WTC11 (cell line): ENCODE results near the gene CALHM4.

Experiments used
- CTCF ChIP-seq: fragments of 200-600 bp; IDR thresholded peaks from 2 replicates; pipeline ENCODE4 v1.8.0; 2022; ENCODE audit warnings: antibody characterized with exemption
- IRF2 ChIP-seq: sonication (generic); formaldehyde crosslinking; IDR thresholded peaks from 2 replicates; pipeline ENCODE4 v1.8.0; 2022; ENCODE audit warnings: low read depth, missing genetic modification reagents, borderline replicate concordance
- JUN ChIP-seq: sonication (generic); formaldehyde crosslinking; IDR thresholded peaks from 2 replicates; pipeline ENCODE4 v1.8.0; 2023; ENCODE audit warnings: mild to moderate bottlenecking, missing genetic modification reagents
- MYBL2 ChIP-seq: sonication (generic); formaldehyde crosslinking; IDR thresholded peaks from 2 replicates; pipeline ENCODE4 v1.8.1; 2023; ENCODE audit warnings: mild to moderate bottlenecking, moderate library complexity, missing genetic modification reagents

- TF ChIP-seq CTCF (no peak), IRF2 (CRISPR knock-in tag) (no peak), JUN (CRISPR knock-in tag) (no peak), MYBL2 (CRISPR knock-in tag) (no peak)
Measured at GRCh38 chr6:116524236-116524635, 29.3 kb upstream of the CALHM4 start.
